Measurements from ENCODE around the gene ARRDC4.

Gene ARRDC4

GRCh38 chr15:97931314-97931713, 29.2 kb upstream of the ARRDC4 start:
- TF ChIP-seq CTCF (conservative IDR thresholded peaks at IDR 0.05; ENCODE audit: control insufficient read depth, insufficient read depth, low read depth, low read length) = no peak
- H3K4me3 ChIP-seq (ENCODE audit: control insufficient read depth, low read depth, low read length) = no peak overlapping the region
- DNase-seq (ENCODE audit: low read depth) = no peak

GRCh38 chr15:97933589-97933988, 26.9 kb upstream of the ARRDC4 start:
- no peak for DNase-seq (ENCODE audit: low read depth)
- no peak overlapping the region for H3K4me3 ChIP-seq (ENCODE audit: control insufficient read depth, low read depth, low read length)
- TF ChIP-seq CTCF (conservative IDR thresholded peaks at IDR 0.05; ENCODE audit: control insufficient read depth, insufficient read depth, low read depth, low read length) = no peak

- TF ChIP-seq CTCF (conservative IDR thresholded peaks at IDR 0.05; ENCODE audit: control insufficient read depth, insufficient read depth, low read depth, low read length) = no peak
- H3K4me3 ChIP-seq (ENCODE audit: control insufficient read depth, low read depth, low read length) = no peak overlapping the region
- no peak for DNase-seq (ENCODE audit: low read depth)
These were observed 19.5 kb upstream of the ARRDC4 start for GRCh38 chr15:97940993-97941392.

GRCh38 chr15:97941572-97941971, 18.9 kb upstream of the ARRDC4 start:
- DNase-seq (ENCODE audit: low read depth) = no peak
- no peak for TF ChIP-seq CTCF (conservative IDR thresholded peaks at IDR 0.05; ENCODE audit: control insufficient read depth, insufficient read depth, low read depth, low read length)
- H3K4me3 ChIP-seq (ENCODE audit: control insufficient read depth, low read depth, low read length) = no peak overlapping the region

GRCh38 chr15:97944724-97945123, 15.8 kb upstream of the ARRDC4 start:
- DNase-seq (ENCODE audit: low read depth) = no peak
- no peak for TF ChIP-seq CTCF (conservative IDR thresholded peaks at IDR 0.05; ENCODE audit: control insufficient read depth, insufficient read depth, low read depth, low read length)

GRCh38 chr15:97947465-97948260, 12.8 kb upstream of the ARRDC4 start:
- DNase-seq (ENCODE audit: low read depth) = peak; percentile 60
- TF ChIP-seq CTCF (conservative IDR thresholded peaks at IDR 0.05; ENCODE audit: control insufficient read depth, insufficient read depth, low read depth, low read length) = no peak
- no peak overlapping the region for H3K4me3 ChIP-seq (ENCODE audit: control insufficient read depth, low read depth, low read length)

More at GRCh38 chr15:97944724-97945123, 15.8 kb upstream of the ARRDC4 start:
- H3K4me3 ChIP-seq (ENCODE audit: control insufficient read depth, low read depth, low read length) = no peak overlapping the region
